Brain microvascular endothelial cell (primary cell): ENCODE measurements around the gene TRIM54.

Source experiments
- DNase-seq: peaks from one replicate; pipeline ENCODE4 v3.0.0-alpha.2; 2020
- H3K27ac ChIP-seq: fragments of 250-450 bp; sonication (Bioruptor Pico); 2 replicates; pipeline ENCODE4 v1.5.1; 2020; ENCODE audit warnings: mild to moderate bottlenecking, moderate library complexity
- H3K27me3 ChIP-seq: fragments of 250-450 bp; sonication (Bioruptor Pico); replicated peaks from 2 replicates; pipeline ENCODE4 v1.5.1; 2020; ENCODE audit warnings: mild to moderate bottlenecking
- H3K36me3 ChIP-seq: fragments of 250-450 bp; sonication (Bioruptor Pico); replicated peaks from 2 replicates; pipeline ENCODE4 v1.5.1; 2020; ENCODE audit warnings: mild to moderate bottlenecking
- H3K4me3 ChIP-seq: 2 replicates; pipeline ENCODE4 v1.5.1; 2011; ENCODE audit warnings: low read depth, mild to moderate bottlenecking, control low read depth, low read length, moderate library complexity
- CTCF ChIP-seq: IDR thresholded peaks from 2 replicates; pipeline ENCODE4 v1.5.1; 2011; ENCODE audit warnings: low read depth, mild to moderate bottlenecking, moderate library complexity, low read length, control low read depth, inconsistent platforms; ENCODE audit errors: missing control alignments
- in situ Hi-C: cut with HindIII; loops from 2 replicates; pipeline ENCODE4 v1.10.0; 2017; ENCODE audit warnings: low sequenced_read_pairs, low pct_ligation_motif_present

Gene TRIM54

GRCh38 chr2:27284996-27285395 lies 2.8 kb downstream of the TRIM54 start:
- no peak for TF ChIP-seq CTCF
- no peaks in the 10 kb centered on the region for H3K36me3 ChIP-seq
- in situ Hi-C loops, result loop anchor here (25.0 kb wide), 1 partner anchor 173 kb away; the partner anchor contains the start of genes ABHD1 and CGREF1
- peaks cover 18% of the 10 kb centered on the region for H3K27me3 ChIP-seq
- no peak overlapping the region for H3K4me3 ChIP-seq
- H3K27ac ChIP-seq, result no peak overlapping the region
- no peak for DNase-seq

GRCh38 chr2:27285481-27285880 lies 3.3 kb downstream of the TRIM54 start:
- Histone ChIP-seq H3K27me3 (peaks cover 18% of the 10 kb centered on the region), H3K36me3 (no peaks in the 10 kb centered on the region), H3K4me3 (no peak overlapping the region), H3K27ac (no peak overlapping the region)
- TF ChIP-seq CTCF, result no peak
- in situ Hi-C loops, result loop anchor here (25.0 kb wide), 1 partner anchor 173 kb away; the partner anchor contains the start of genes ABHD1 and CGREF1
- no peak for DNase-seq

GRCh38 chr2:27288610-27289009 lies 6.4 kb downstream of the TRIM54 start:
- no peak for TF ChIP-seq CTCF
- Histone ChIP-seq H3K4me3 (no peak overlapping the region), H3K36me3 (no peaks in the 10 kb centered on the region), H3K27me3 (peaks cover 21% of the 10 kb centered on the region), H3K27ac (no peak overlapping the region)
- no peak for DNase-seq
- in situ Hi-C loops, result loop anchor here (25.0 kb wide), 1 partner anchor 176 kb away; the partner anchor contains the start of genes ABHD1 and CGREF1

GRCh38 chr2:27290549-27290948 lies 8.3 kb downstream of the TRIM54 start:
- no peak for TF ChIP-seq CTCF
- no peak for DNase-seq
- in situ Hi-C loops, result loop anchor here (25.0 kb wide), 1 partner anchor 178 kb away; the partner anchor contains the start of genes ABHD1 and CGREF1
- peaks cover 14% of the 10 kb centered on the region for H3K27me3 ChIP-seq
- H3K27ac ChIP-seq, result no peak overlapping the region
- H3K36me3 ChIP-seq, result no peaks in the 10 kb centered on the region
- H3K4me3 ChIP-seq, result no peak overlapping the region

GRCh38 chr2:27291865-27292264 lies 9.6 kb downstream of the TRIM54 start:
- DNase-seq, result no peak
- Histone ChIP-seq H3K27me3 (peaks cover 15% of the 10 kb centered on the region), H3K27ac (no peak overlapping the region), H3K36me3 (no peaks in the 10 kb centered on the region), H3K4me3 (no peak overlapping the region)
- no peak for TF ChIP-seq CTCF
- in situ Hi-C loops, result loop anchor here (25.0 kb wide), 1 partner anchor 180 kb away; the partner anchor contains the start of genes ABHD1 and CGREF1

GRCh38 chr2:27294928-27295327 lies 12.7 kb downstream of the TRIM54 start:
- Histone ChIP-seq H3K36me3 (no peaks in the 10 kb centered on the region), H3K27ac (no peak overlapping the region), H3K27me3 (peaks cover 12% of the 10 kb centered on the region), H3K4me3 (no peak overlapping the region)
- DNase-seq, result no peak
- no peak for TF ChIP-seq CTCF
- in situ Hi-C loops, result loop anchor here (25.0 kb wide), 1 partner anchor 183 kb away; the partner anchor contains the start of genes ABHD1 and CGREF1
